Measurements from ENCODE around the gene YEATS2.

DNA sequence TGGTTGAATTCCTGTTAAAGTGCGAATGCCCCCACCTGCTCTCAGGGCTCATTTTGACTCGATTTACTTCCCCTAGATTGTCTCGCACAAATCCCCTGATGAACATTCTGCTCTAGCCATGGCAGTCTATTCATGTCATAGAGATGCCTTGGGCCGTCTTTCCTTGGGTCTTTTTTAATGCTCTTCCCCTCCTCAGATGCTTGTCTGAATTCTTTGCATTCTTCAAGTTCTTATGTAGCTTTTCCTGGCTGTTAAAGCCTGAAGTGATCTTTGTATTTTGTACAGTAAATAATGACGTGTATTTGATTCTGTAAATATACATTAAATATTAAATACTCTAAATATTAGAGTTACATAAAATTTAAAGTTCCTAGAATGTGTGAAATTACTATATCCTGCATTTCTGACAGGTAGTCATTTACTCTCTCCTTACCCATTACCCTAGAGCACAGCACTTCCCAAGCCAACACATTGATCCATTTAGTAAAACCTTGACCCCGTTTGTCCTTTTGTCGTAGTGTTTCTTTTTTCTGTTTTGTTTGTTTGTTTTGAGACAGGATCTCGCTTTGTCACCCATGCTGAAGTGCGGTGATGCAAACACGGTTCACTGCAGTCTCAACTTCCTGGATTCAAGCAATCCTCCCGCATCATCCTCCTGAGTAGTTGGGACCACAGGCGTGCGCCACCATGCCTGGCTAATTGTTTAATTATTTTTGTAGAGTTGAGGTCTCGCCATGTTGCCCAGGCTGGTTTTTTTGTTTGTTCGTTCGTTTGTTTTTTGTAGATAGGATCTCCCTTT, 47.9 kb downstream of the YEATS2 start:
- TF ChIP-seq EP300 (IDR thresholded peaks at IDR 0.05) = no peak
- no peak for TF ChIP-seq POLR2A (IDR thresholded peaks at IDR 0.05)
